ENCODE measurements around the gene PARP9.

GRCh38 chr3:122520861-122521260 lies 43.2 kb downstream of the PARP9 start:
- TF ChIP-seq POLR2A (IDR thresholded peaks at IDR 0.05) (no peak), CTCF (IDR thresholded peaks at IDR 0.05 in 4 of 5, conservative IDR thresholded peaks at IDR 0.05 in 1 of 5) (no peak)
